ENCODE results near the gene MEGF6. TPM values are rescaled to one million over a fixed set of nuclear protein-coding genes. Genes with fewer than 3 reads are reported as not detected.
A peak's percentile ranks its signal among the peaks of the same experiment; 100 is the strongest.

MEGF6 gene
- total and polyA plus RNA-seq, 9 of the 15 experiments (the other 6 are each of a cell fraction or from before 2014, with no cell fraction given): 0.03 to 1.7 (median 0.24) TPM; not detected in 3

DNA sequence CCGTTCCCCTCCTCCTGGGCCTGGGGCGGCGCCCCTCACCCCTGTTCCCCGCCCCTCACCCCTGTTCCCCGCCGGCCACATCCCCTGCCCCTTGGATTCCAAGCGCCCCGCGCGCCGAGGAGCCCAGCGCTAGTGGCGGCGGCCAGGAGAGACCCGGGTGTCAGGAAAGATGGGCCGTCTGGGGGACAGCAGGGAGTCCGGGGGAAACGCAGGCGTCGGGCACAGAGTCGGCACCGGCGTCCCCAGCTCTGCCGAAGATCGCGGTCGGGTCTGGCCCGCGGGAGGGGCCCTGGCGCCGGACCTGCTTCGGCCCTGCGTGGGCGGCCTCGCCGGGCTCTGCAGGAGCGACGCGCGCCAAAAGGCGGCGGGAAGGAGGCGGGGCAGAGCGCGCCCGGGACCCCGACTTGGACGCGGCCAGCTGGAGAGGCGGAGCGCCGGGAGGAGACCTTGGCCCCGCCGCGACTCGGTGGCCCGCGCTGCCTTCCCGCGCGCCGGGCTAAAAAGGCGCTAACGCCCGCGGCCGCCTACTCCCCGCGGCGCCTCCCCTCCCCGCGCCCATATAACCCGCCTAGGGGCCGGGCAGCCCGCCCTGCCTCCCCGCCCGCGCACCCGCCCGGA, 40.7 kb upstream of the MEGF6 start, which contains the start of gene TP73:
Gene TP73, plus strand, starts transcription at position 587 of the 618 bp plus-strand sequence. CDS start 29,850 bp downstream, outside the sequence.
- H3K27ac ChIP-seq (ENCODE audit: extremely low read depth, low read depth, low read length): no peak within 1 kb of the TSS
- CTCF ChIA-PET (ENCODE audit: low intra/inter-chr PET ratio): no interaction called here
- BruUV-seq (replicated peaks): no TSS peak
- H3K79me2 ChIP-seq (ENCODE audit: control insufficient read depth, insufficient read depth, low read length): peaks cover 11% of the 10 kb centered on the region
- DNase-seq (ENCODE audit: extremely low read depth in 1 of 4, low spot score in 3 of 4): peak; percentile 78 to 92 (median 88)
- POLR2A ChIA-PET: interaction anchor here (0.7 to 1.1 kb wide), 2 partner anchors 18 to 39 kb away, joined by 4 to 7 read pairs; no protein-coding TSS in a partner anchor
- 3% methylated on average over 53 of the region's 80 CpGs for WGBS (ENCODE audit: insufficient coverage, low coverage, missing lambda C conversion rate)
- in situ Hi-C loops (cut with MboI): no loop called here
- H4K20me1 ChIP-seq (replicated peaks; ENCODE audit: control insufficient read depth, insufficient read depth, low read length): peaks cover 3% of the 10 kb centered on the region; the same call in 1 of the 2 replicates
- H3K4me1 ChIP-seq (replicated peaks in 1 of 2; ENCODE audit: control insufficient read depth in 2 of 2, insufficient read depth in 2 of 2, low read length in 2 of 2): peaks cover 11 to 38% of the 10 kb centered on the region in 2 experiments
- H3K4me2 ChIP-seq (ENCODE audit: insufficient read depth, low read length): peak within 1 kb of the TSS; percentile 71
- H3K27me3 ChIP-seq (ENCODE audit: control insufficient read depth in 2 of 2, insufficient read depth in 2 of 2, low read length in 2 of 2): peaks cover 39 to 45% of the 10 kb centered on the region in 2 experiments
- peak; percentile 58 for ATAC-seq
- peak within 1 kb of the TSS; percentile 47 for H3K4me3 ChIP-seq
- intact Hi-C loops (cut with micrococcal nuclease): no loop called here
- peaks cover 11% of the 10 kb centered on the region; the same call in 1 of the 3 replicates for H3K36me3 ChIP-seq (ENCODE audit: control insufficient read depth, insufficient read depth, low read length)
- peak within 1 kb of the TSS; percentile 77 for H2AFZ ChIP-seq (ENCODE audit: low read depth, low read length)
- H3K9ac ChIP-seq (ENCODE audit: insufficient read depth in 1 of 2, low read depth in 2 of 2, low read length in 2 of 2): peak within 1 kb of the TSS; percentile 15 to 85; a peak in 3 of 4 replicates
- H3K9me1 ChIP-seq (ENCODE audit: control insufficient read depth, insufficient read depth, low read length): no peaks in the 10 kb centered on the region
- no peak for FAIRE-seq
- H3K9me3 ChIP-seq (replicated peaks; ENCODE audit: control insufficient read depth, insufficient read depth, low read depth, low read length): no peaks in the 10 kb centered on the region
- TF ChIP-seq RB1 (IDR thresholded peaks at IDR 0.05; ENCODE audit: low read depth) (peak; percentile 60), HBP1 (CRISPR knock-in tag; IDR thresholded peaks at IDR 0.05) (no peak), NFE2L1 (tag; IDR thresholded peaks at IDR 0.05; ENCODE audit: borderline replicate concordance, low read depth) (no peak), PHF20 (IDR thresholded peaks at IDR 0.05; ENCODE audit: partially characterized antibody) (peak; percentile 9), HMG20A (CRISPR knock-in tag; conservative IDR thresholded peaks at IDR 0.05) (no peak), ETV5 (CRISPR knock-in tag; IDR thresholded peaks at IDR 0.05; ENCODE audit: low read depth) (no peak), CREB1 (IDR thresholded peaks at IDR 0.05) (peak; percentile 33; the same call in 1 of the 2 replicates), CREB1 (CRISPR knock-in tag; IDR thresholded peaks at IDR 0.05) (no peak), ZNF77 (CRISPR knock-in tag; IDR thresholded peaks at IDR 0.05) (no peak), CXXC5 (CRISPR knock-in tag; IDR thresholded peaks at IDR 0.05) (peak; percentile 66), E2F6 (IDR thresholded peaks at IDR 0.05; ENCODE audit: borderline replicate concordance in 1 of 2, extremely low read depth in 1 of 2, insufficient read depth in 1 of 2, insufficient read length in 1 of 2, low read depth in 1 of 2, low read length in 1 of 2, poor library complexity in 1 of 2, severe bottlenecking in 1 of 2) (peak; percentile 57 to 85), ESRRA (IDR thresholded peaks at IDR 0.05; ENCODE audit: borderline replicate concordance, low read depth) (no peak), ZBTB7A (IDR thresholded peaks at IDR 0.05; ENCODE audit: borderline replicate concordance, control insufficient read depth, low read depth, low read length) (peak; percentile 37; the same call in 1 of the 2 replicates), NCOA6 (IDR thresholded peaks at IDR 0.05) (peak; percentile 48; the same call in 1 of the 2 replicates), E2F3 (CRISPR knock-in tag; IDR thresholded peaks at IDR 0.05) (0 out of 2 replicates have a peak, but pooled peaks have one; percentile 46), POLR2G (IDR thresholded peaks at IDR 0.05; ENCODE audit: low read depth, low read length) (peak; percentile 66)
- TF ChIP-seq, protein P1, sequence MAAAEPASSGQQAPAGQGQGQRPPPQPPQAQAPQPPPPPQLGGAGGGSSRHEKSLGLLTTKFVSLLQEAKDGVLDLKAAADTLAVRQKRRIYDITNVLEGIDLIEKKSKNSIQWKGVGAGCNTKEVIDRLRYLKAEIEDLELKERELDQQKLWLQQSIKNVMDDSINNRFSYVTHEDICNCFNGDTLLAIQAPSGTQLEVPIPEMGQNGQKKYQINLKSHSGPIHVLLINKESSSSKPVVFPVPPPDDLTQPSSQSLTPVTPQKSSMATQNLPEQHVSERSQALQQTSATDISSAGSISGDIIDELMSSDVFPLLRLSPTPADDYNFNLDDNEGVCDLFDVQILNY (CRISPR knock-in tag; IDR thresholded peaks at IDR 0.05): no peak
- TF ChIP-seq, protein P2, sequence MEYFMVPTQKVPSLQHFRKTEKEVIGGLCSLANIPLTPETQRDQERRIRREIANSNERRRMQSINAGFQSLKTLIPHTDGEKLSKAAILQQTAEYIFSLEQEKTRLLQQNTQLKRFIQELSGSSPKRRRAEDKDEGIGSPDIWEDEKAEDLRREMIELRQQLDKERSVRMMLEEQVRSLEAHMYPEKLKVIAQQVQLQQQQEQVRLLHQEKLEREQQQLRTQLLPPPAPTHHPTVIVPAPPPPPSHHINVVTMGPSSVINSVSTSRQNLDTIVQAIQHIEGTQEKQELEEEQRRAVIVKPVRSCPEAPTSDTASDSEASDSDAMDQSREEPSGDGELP (CRISPR knock-in tag; IDR thresholded peaks at IDR 0.05; ENCODE audit: borderline replicate concordance): peak; percentile 57; the same call in 1 of the 2 replicates

Measured in K562 (cell line).